ENCODE data around the gene LRRC36. TPM values are rescaled to one million over a fixed set of nuclear protein-coding genes. Genes with fewer than 3 reads are reported as not detected.

LRRC36 gene
- total and polyA plus RNA-seq, 2 of the 8 experiments (the other 6 are each of a cell fraction or from before 2014, with no cell fraction given): 0.15 TPM; not detected in 1

DNA sequence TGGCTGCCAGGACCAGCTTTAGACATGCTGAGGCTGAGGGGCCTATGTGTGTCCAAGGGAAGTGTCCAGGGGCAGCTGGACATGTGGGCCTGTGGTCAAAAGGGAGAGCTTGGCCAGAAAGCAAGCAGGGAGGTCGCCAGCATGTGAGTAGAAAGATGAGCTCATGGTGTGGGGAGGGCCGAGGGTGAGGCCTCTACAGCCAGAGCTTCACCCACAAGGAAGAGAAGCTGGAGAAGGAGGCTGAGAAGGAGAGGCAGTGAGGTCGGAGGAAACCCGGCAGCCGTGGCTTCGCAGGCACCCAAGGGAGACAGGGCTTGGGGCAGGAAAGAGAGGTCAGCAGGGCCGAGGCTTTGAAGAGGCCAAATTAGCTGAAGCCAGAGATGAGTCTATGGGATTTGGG, 100.3 kb downstream of the LRRC36 start:
- no peak overlapping the region for H3K27ac ChIP-seq (ENCODE audit: low read depth, low read length)
- peak overlapping the region; percentile 13 for H3K4ac ChIP-seq (replicated peaks; ENCODE audit: insufficient read length, low read depth, low read length)
- H3K9me3 ChIP-seq (ENCODE audit: insufficient read depth in 2 of 2, low read depth in 1 of 2, low read length in 1 of 2): no peaks in the 10 kb centered on the region
- H3K36me3 ChIP-seq (ENCODE audit: control insufficient read depth in 2 of 4, insufficient read depth in 4 of 4, low read length in 3 of 4): no peaks in the 10 kb centered on the region
- 0 out of 2 replicates have a peak overlapping the region, but pooled peaks have one; percentile 75 for H2BK5ac ChIP-seq (ENCODE audit: low read depth, low read length)
- H3K4me1 ChIP-seq (replicated peaks in 1 of 4; ENCODE audit: control insufficient read depth in 3 of 4, insufficient read depth in 4 of 4, low read length in 3 of 4): peaks cover 25 to 52% (median 39%) of the 10 kb centered on the region in 4 experiments
- H3K27me3 ChIP-seq (replicated peaks in 1 of 4; ENCODE audit: control insufficient read depth in 3 of 4, extremely low read depth in 1 of 4, insufficient read depth in 3 of 4, low read length in 3 of 4): peaks cover 0 to 19% (median 15%) of the 10 kb centered on the region in 4 experiments; a peak in 6 of 7 replicates
- no peak for DNase-seq (ENCODE audit: low read depth in 1 of 2, low spot score in 2 of 2)
- H4K91ac ChIP-seq (replicated peaks; ENCODE audit: insufficient read length, low read length): no peak overlapping the region
- H4K20me1 ChIP-seq (replicated peaks in 1 of 2; ENCODE audit: control insufficient read depth in 1 of 2, insufficient read depth in 2 of 2, low read length in 2 of 2): no peaks in the 10 kb centered on the region
- H4K8ac ChIP-seq (ENCODE audit: extremely low read depth, insufficient read depth, low read length): no peak overlapping the region; the same call in 1 of the 2 replicates
- H3K4me2 ChIP-seq (ENCODE audit: insufficient read depth in 1 of 2, low read depth in 2 of 2, low read length in 2 of 2): no peak overlapping the region
- peaks cover 17% of the 10 kb centered on the region; the same call in 1 of the 2 replicates for H3K23me2 ChIP-seq (ENCODE audit: low read depth, low read length)
- no peak overlapping the region for H3K4me3 ChIP-seq (ENCODE audit: extremely low read depth in 1 of 4, insufficient read depth in 2 of 4, low read depth in 3 of 4, low read length in 4 of 4)
- H3K18ac ChIP-seq (ENCODE audit: extremely low read depth, low read length): peak overlapping the region; percentile 7
- peak overlapping the region; percentile 87; the same call in 1 of the 2 replicates for H2BK12ac ChIP-seq (ENCODE audit: low read depth, low read length)
- H2AFZ ChIP-seq (ENCODE audit: low read length): no peak overlapping the region
- H3K79me2 ChIP-seq (ENCODE audit: control insufficient read depth in 1 of 2, insufficient read depth in 2 of 2, low read length in 2 of 2): no peaks in the 10 kb centered on the region
- ChIA-PET CTCF (ENCODE audit: partially characterized antibody) (interaction anchor here (1.0 to 24.6 kb wide), 18 partner anchors 8 to 181 kb away, joined by 3 to 476 read pairs (median 7); partner anchors contain the start of genes TPPP3 and ZDHHC1), POLR2A (ENCODE audit: partially characterized antibody) (interaction anchor here (0.9 kb wide), 2 partner anchors 11 to 24 kb away, joined by 3 read pairs; partner anchors contain the start of gene ZDHHC1)
- H3K56ac ChIP-seq (replicated peaks; ENCODE audit: insufficient read length, low read depth, low read length): no peak overlapping the region
- H2AK5ac ChIP-seq (ENCODE audit: low read depth, low read length): 0 out of 2 replicates have a peak overlapping the region, but pooled peaks have one; percentile 34
- H2BK15ac ChIP-seq (ENCODE audit: low read length): peak overlapping the region; percentile 55; the same call in 1 of the 2 replicates
- H4K5ac ChIP-seq (ENCODE audit: insufficient read length, low read depth, low read length): no peak overlapping the region
- WGBS, 2 experiments (ENCODE audit: extremely low coverage in 1 of 2, insufficient coverage in 1 of 2, insufficient read length in 1 of 2, insufficient replicate concordance in 2 of 2, low coverage in 1 of 2, low lambda C conversion rate in 2 of 2, missing lambda C conversion rate in 1 of 2): 88% methylated on average over 7 of the region's 7 CpGs; no CpG with 5 or more reads in 1 of the 2 experiments
- no peak overlapping the region for H3K14ac ChIP-seq (ENCODE audit: insufficient read length)
- peak overlapping the region; percentile 3; the same call in 1 of the 2 replicates for H2BK20ac ChIP-seq (ENCODE audit: low read length)
- no peak for FAIRE-seq
- H3K9ac ChIP-seq (replicated peaks in 1 of 4; ENCODE audit: extremely low read depth in 1 of 4, low read depth in 3 of 4, low read length in 3 of 4): no peak overlapping the region
- H3K79me1 ChIP-seq (ENCODE audit: low read depth, low read length): peaks cover 6% of the 10 kb centered on the region; the same call in 1 of the 2 replicates
- H3K23ac ChIP-seq (ENCODE audit: insufficient read length): no peak overlapping the region
- no peak overlapping the region for H2BK120ac ChIP-seq (replicated peaks; ENCODE audit: low read depth, low read length)
- TF ChIP-seq SIRT6 (IDR thresholded peaks at IDR 0.05; ENCODE audit: low read length) (no peak), SUZ12 (IDR thresholded peaks at IDR 0.05; ENCODE audit: low read length) (no peak), EGR1 (IDR thresholded peaks at IDR 0.05; ENCODE audit: borderline replicate concordance, low read depth, low read length) (no peak), BACH1 (IDR thresholded peaks at IDR 0.05; ENCODE audit: low read length) (no peak), FOSL1 (IDR thresholded peaks at IDR 0.05; ENCODE audit: insufficient read depth, low read depth, low read length) (no peak), NRF1 (IDR thresholded peaks at IDR 0.05; ENCODE audit: low read depth, low read length) (no peak)
- TF ChIP-seq, protein P1, sequence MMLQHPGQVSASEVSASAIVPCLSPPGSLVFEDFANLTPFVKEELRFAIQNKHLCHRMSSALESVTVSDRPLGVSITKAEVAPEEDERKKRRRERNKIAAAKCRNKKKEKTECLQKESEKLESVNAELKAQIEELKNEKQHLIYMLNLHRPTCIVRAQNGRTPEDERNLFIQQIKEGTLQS (IDR thresholded peaks at IDR 0.05; ENCODE audit: insufficient read depth, low read depth, low read length): no peak
- TF ChIP-seq, protein P2, sequence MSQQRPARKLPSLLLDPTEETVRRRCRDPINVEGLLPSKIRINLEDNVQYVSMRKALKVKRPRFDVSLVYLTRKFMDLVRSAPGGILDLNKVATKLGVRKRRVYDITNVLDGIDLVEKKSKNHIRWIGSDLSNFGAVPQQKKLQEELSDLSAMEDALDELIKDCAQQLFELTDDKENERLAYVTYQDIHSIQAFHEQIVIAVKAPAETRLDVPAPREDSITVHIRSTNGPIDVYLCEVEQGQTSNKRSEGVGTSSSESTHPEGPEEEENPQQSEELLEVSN (IDR thresholded peaks at IDR 0.05): no peak
- TF ChIP-seq, protein P3, sequence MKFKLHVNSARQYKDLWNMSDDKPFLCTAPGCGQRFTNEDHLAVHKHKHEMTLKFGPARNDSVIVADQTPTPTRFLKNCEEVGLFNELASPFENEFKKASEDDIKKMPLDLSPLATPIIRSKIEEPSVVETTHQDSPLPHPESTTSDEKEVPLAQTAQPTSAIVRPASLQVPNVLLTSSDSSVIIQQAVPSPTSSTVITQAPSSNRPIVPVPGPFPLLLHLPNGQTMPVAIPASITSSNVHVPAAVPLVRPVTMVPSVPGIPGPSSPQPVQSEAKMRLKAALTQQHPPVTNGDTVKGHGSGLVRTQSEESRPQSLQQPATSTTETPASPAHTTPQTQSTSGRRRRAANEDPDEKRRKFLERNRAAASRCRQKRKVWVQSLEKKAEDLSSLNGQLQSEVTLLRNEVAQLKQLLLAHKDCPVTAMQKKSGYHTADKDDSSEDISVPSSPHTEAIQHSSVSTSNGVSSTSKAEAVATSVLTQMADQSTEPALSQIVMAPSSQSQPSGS (IDR thresholded peaks at IDR 0.05; ENCODE audit: low read length): no peak
